ENCODE measurements around the gene DUSP16. TPM values are rescaled to one million over a fixed set of nuclear protein-coding genes. Genes with fewer than 3 reads are reported as not detected.
"Not testable (repeated sequence)": the region's sequence is repeated elsewhere in the genome, so short reads cannot be mapped to it uniquely, and the experiment has no call there.

DUSP16 gene
- total RNA-seq, 2 donors from 2014 or later = 81.1 to 94.8 TPM

DNA sequence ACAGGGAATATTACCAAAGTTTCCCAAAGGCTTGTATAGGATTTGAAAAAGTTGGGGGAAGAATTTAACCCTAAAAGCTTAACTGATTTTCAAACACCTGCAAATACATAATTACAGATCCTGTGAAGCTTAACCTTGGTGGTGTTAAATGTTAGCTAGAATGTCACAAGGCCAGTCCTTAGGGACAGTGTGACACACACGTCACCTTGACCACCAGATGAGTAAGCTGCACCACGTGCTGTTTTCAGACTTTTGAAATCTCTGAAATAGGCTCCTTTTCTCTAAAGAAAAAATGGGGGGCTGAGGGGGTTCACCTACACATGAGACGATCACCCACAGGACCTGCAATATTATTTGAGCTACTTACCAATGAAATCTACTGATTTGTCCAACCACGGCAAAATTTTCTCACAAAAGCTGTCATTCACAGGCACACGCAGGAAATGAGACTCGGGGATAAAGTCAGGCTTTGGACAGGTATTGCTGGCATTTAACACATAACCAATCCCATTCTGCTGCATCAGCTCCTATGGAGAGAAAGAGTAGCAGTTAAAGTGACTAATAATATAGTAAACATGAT, 75.9 kb downstream of the DUSP16 start:
- Mint-ChIP-seq H3K4me3 (no peak overlapping the region), H3K27me3 (no peaks in the 10 kb centered on the region), H3K36me3 (ENCODE audit: low read depth) (peaks cover 9% of the 10 kb centered on the region), H3K4me1 (peaks cover 38% of the 10 kb centered on the region), H3K27ac (peak overlapping the region; percentile 99)
- no peaks in the 10 kb centered on the region for H3K9me3 ChIP-seq (ENCODE audit: control insufficient read depth, low read length, poor library complexity, severe bottlenecking)
- DNase-seq = no peak
- no peak for ATAC-seq

DNA sequence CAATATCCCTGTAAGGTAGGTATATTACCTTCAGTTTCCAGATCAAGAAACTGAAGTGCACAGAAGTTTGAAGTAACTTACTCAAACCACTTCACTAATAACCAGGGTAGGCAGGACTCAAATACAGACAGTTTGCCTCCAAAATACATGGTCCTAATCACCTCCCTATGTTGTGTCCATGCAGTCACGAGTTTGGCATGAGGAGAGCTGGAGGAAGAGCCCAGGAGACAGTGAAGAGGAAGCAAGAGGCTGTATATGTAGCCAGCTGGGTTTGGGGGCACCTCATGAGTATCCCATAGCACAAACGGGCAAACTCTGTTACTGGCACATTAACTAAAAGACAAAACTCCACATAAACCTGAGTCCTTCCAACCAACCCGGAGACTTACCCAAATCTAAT, 79.2 kb downstream of the DUSP16 start:
- Mint-ChIP-seq H3K4me1 (peaks cover 46% of the 10 kb centered on the region), H3K27ac (peak overlapping the region; percentile 99), H3K4me3 (peak overlapping the region; percentile 89), H3K36me3 (ENCODE audit: low read depth) (peaks cover 9% of the 10 kb centered on the region), H3K27me3 (no peaks in the 10 kb centered on the region)
- ATAC-seq = no peak
- DNase-seq = no peak
- no peaks in the 10 kb centered on the region for H3K9me3 ChIP-seq (ENCODE audit: control insufficient read depth, low read length, poor library complexity, severe bottlenecking)

DNA sequence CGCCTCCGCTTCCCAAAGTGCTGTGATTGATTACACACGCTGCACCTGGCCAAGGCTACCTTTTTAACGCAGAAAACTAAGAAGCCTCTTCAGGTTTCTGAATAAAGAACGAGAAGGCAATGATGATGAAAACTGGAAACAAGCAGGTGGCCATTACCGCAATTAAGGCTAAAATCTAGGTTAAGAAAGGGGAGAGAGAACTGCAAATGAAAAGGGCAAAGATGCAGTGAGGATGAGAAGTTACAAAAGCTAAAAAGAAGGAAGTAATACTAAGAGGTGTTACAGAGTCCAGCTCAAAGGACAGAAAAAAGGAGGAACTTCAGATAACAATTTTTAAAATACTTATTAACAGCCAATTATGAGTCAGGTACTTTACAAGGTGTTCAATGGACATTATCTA, 79.7 kb downstream of the DUSP16 start:
- Mint-ChIP-seq H3K36me3 (ENCODE audit: low read depth) (peaks cover 6% of the 10 kb centered on the region), H3K27ac (peak overlapping the region; percentile 99)
- ATAC-seq = no peak

DNA sequence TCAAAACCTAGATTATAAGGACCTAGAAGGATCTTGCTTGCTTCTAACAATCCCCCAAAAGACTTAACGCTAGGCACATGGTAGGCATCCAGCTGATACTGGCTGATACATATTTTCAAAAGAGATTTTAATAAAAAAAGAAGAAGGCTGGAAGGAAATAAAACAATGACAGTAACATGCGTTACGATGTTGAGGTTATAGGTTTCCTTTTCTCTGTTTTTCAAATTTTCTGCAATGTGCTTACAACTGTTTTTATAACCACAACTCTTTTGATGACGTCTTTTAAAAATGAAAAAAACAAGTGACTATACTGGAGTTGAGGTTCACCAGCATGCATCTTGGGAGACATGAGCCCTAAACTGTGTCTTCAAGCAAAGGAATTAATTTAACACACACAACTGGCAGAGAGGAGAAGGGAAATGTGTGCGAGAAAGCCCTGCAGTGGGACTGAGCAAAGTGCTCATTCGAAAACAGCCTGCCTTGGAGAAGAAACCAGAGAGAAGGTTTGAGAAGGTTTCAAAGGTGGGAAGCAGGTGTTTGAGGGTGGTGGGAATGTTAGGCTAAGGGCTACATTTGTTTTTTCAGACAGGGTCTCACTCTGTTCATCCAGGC, 80.4 kb downstream of the DUSP16 start:
- H3K4me3 Mint-ChIP-seq = peak overlapping the region; percentile 89
- H3K27ac Mint-ChIP-seq = peak overlapping the region; percentile 99
- H3K36me3 Mint-ChIP-seq (ENCODE audit: low read depth) = peaks cover 5% of the 10 kb centered on the region
- peaks cover 37% of the 10 kb centered on the region for H3K4me1 Mint-ChIP-seq
- peak in 2 of 3 donors; percentile 20 to 39 for DNase-seq
- ATAC-seq = peak; percentile 79
- H3K9me3 ChIP-seq (ENCODE audit: control insufficient read depth, low read length, poor library complexity, severe bottlenecking) = no peaks in the 10 kb centered on the region
- H3K27me3 Mint-ChIP-seq = no peaks in the 10 kb centered on the region

More for the DNA sequence above, 79.7 kb downstream of the DUSP16 start:
- no peaks in the 10 kb centered on the region for H3K9me3 ChIP-seq (ENCODE audit: control insufficient read depth, low read length, poor library complexity, severe bottlenecking)
- peak overlapping the region; percentile 89 for H3K4me3 Mint-ChIP-seq
- no peak for DNase-seq
- peaks cover 41% of the 10 kb centered on the region for H3K4me1 Mint-ChIP-seq
- no peaks in the 10 kb centered on the region for H3K27me3 Mint-ChIP-seq

DNA sequence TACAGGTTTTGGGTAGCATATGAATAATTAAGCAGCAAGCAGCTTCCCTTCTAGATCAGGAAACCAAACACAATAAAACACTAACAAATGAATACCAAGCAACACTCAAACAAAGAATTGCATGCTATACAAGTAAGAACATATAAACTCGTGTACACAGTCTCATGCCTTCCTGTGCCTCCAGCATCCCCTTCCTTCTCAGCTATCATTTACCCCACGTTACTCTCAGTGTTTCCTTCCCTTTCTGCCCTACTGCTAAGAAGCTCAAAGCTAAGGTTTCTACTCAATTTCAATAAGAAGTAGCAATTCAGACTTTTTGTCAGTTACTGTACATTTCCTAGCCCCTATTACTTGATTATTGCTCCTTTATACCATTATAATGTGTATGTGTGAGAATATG, 81.0 kb downstream of the DUSP16 start:
- DNase-seq = no peak
- H3K4me1 Mint-ChIP-seq = peaks cover 36% of the 10 kb centered on the region
- H3K4me3 Mint-ChIP-seq = peak overlapping the region; percentile 83
- peaks cover 5% of the 10 kb centered on the region for H3K36me3 Mint-ChIP-seq (ENCODE audit: low read depth)
- ATAC-seq = peak; percentile 70
- no peaks in the 10 kb centered on the region for H3K9me3 ChIP-seq (ENCODE audit: control insufficient read depth, low read length, poor library complexity, severe bottlenecking)
- peak overlapping the region; percentile 99 for H3K27ac Mint-ChIP-seq
- H3K27me3 Mint-ChIP-seq = no peaks in the 10 kb centered on the region

DNA sequence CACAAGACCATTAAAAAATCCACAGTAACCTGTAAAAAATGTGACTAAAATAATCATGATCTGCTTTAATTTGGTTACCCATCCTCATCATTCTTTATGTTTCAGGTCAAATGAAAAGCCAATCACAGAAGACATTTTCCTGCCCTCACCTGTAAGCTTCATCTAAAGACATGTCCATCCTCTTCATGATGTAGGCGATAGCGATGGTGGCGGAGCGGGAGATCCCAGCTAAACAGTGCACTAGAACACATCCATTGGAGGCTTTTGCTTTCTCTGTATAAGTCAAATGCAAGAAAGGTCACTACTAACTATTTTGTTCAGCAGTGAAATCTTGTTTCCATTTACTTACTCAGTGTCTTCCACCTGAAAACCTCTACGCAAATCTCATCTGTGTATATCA, 82.6 kb downstream of the DUSP16 start:
- DNase-seq (no peak), ATAC-seq (no peak)
- H3K27me3 Mint-ChIP-seq = no peaks in the 10 kb centered on the region
- peak overlapping the region; percentile 99 for H3K27ac Mint-ChIP-seq
- H3K9me3 ChIP-seq (ENCODE audit: control insufficient read depth, low read length, poor library complexity, severe bottlenecking) = no peaks in the 10 kb centered on the region
- H3K4me3 Mint-ChIP-seq = peak overlapping the region; percentile 33
- peaks cover 44% of the 10 kb centered on the region for H3K4me1 Mint-ChIP-seq
- H3K36me3 Mint-ChIP-seq (ENCODE audit: low read depth) = peaks cover 5% of the 10 kb centered on the region

DNA sequence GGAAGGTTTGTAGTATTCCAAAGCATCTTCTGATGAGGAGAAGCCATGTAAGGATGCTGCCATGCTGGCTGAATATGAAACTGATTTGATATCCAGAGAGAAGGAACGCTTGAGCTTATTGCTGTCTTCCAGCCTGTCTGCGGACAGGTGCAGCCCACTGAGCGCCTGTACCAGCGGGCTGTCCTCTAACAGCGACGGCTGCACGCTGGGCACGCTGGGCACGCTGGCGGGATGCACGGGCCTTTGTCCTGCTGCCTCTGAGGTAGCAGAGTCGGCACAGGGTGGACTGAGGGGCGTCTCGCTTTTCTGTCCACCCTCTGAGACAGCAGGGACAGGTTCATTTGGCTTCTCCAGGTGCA, 85.2 kb downstream of the DUSP16 start:
- Mint-ChIP-seq H3K36me3 (ENCODE audit: low read depth) (peaks cover 7% of the 10 kb centered on the region), H3K27ac (peak overlapping the region; percentile 99)

DNA sequence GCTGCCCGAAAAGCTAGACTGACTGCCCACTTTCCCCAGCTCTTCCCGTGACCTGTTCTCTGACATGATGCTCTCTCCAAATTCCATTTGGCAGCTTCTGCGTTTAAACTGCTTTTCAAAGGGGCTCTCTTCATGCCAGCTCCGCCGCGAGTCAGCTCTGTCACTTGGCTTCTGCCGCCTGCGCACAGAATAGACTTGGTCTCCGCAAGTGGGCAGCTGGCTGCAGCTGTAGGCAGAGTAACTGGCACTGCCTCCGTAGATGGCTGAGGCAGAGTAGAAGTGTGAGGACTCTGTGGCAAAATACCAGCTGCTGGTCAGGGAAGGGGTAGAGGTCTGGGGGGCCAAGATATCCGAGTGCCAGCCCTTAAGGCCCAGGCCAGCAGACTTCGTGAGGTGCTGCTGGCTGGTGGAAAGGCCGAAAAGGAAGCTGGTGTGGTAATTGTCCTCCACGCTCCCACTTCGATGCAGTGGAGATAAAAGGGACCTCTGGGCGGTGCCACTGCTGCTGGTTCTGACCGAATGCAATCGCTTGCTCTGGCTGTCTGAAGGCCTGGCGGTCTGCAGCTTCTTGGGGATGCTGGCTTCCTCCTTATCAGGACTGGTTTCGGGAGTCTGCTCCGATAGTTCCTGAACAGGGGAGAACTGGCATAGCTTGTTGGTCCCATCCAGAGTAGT, 85.7 kb downstream of the DUSP16 start:
- H3K4me3 Mint-ChIP-seq = no peak overlapping the region
- H3K27ac Mint-ChIP-seq = peak overlapping the region; percentile 99
- H3K9me3 ChIP-seq (ENCODE audit: control insufficient read depth, low read length, poor library complexity, severe bottlenecking) = no peaks in the 10 kb centered on the region
- no peaks in the 10 kb centered on the region for H3K27me3 Mint-ChIP-seq
- no peak for DNase-seq
- H3K4me1 Mint-ChIP-seq = peaks cover 41% of the 10 kb centered on the region
- no peak for ATAC-seq
- H3K36me3 Mint-ChIP-seq (ENCODE audit: low read depth) = peaks cover 4% of the 10 kb centered on the region

More for the DNA sequence above, 85.2 kb downstream of the DUSP16 start:
- Mint-ChIP-seq H3K27me3 (no peaks in the 10 kb centered on the region), H3K4me3 (peak overlapping the region; percentile 19), H3K4me1 (peaks cover 45% of the 10 kb centered on the region)
- DNase-seq (no peak), ATAC-seq (no peak)
- H3K9me3 ChIP-seq (ENCODE audit: control insufficient read depth, low read length, poor library complexity, severe bottlenecking) = no peaks in the 10 kb centered on the region

DNA sequence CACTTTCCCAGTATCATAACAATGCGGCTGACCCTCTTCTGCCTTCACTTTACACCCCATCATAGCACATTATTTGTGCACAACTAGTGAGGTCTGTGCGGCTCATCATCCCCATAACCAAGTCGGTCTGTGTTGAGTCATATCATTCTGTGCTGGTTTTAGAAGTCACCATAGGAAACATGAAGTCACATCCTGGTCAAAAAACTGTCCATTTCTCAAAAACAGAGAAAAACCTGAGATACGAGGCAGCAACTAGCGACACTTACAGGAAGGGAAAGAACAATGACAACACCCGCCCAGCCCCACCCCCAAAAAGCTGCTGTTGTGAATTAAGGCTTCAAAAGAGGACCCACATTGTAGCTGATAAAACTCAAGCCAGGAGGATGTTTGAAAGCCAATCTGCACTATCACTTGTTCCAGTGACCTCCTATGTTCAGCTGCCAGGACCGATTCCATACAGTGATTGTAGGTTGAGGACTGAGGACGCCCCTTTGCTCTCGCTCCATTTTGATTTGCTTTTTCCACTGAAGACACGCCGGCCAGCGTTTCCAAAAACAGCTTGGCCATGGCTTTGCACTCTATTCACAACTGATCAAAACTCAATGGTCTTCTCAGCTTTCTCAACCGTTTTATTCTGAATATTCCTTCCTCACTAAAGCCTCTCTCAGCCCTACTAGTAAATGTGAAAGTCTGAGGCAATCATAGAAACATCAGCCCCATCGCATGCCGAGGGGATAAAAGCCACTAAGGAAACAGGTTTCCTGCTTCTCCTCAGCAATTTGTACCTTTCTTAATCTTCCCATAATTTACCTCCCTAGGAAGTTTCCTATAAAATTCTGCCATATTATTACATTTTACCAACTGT, 87.5 kb downstream of the DUSP16 start:
- Mint-ChIP-seq H3K27ac (peak overlapping the region; percentile 99), H3K36me3 (ENCODE audit: low read depth) (peaks cover 4% of the 10 kb centered on the region), H3K4me1 (peaks cover 48% of the 10 kb centered on the region), H3K27me3 (no peaks in the 10 kb centered on the region), H3K4me3 (peak overlapping the region; percentile 89)
- DNase-seq (peak in 2 of 3 donors; percentile 23 to 41), ATAC-seq (peak; percentile 83)
- no peaks in the 10 kb centered on the region for H3K9me3 ChIP-seq (ENCODE audit: control insufficient read depth, low read length, poor library complexity, severe bottlenecking)

DNA sequence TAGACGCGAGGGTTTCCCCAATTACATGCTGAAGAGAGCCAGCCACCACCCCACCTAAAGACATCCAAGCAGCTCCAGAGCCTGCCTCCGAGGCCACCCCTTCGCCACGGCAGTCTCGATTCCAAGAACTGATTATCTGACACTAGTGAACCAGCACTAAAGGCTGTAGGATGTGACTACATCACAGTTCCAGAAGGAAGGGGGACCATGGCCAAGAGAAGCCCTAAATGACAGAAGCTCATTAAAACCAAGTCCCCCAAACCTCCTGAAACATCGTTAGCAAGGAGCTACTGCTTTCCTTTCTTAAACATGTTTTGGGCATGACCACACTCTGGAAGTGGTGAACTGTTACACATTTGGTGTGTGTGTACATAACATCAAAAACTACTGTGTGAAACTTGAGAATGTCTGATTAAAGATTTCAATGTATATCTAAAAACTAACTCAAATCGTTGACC, 88.2 kb downstream of the DUSP16 start:
- H3K27ac Mint-ChIP-seq = peak overlapping the region; percentile 99
- ATAC-seq (peak; percentile 55), DNase-seq (peak in 1 of 3 donors; percentile 35)
- peaks cover 4% of the 10 kb centered on the region for H3K36me3 Mint-ChIP-seq (ENCODE audit: low read depth)
- no peaks in the 10 kb centered on the region for H3K27me3 Mint-ChIP-seq
- peaks cover 49% of the 10 kb centered on the region for H3K4me1 Mint-ChIP-seq
- H3K4me3 Mint-ChIP-seq = peak overlapping the region; percentile 89
- no peaks in the 10 kb centered on the region for H3K9me3 ChIP-seq (ENCODE audit: control insufficient read depth, low read length, poor library complexity, severe bottlenecking)

DNA sequence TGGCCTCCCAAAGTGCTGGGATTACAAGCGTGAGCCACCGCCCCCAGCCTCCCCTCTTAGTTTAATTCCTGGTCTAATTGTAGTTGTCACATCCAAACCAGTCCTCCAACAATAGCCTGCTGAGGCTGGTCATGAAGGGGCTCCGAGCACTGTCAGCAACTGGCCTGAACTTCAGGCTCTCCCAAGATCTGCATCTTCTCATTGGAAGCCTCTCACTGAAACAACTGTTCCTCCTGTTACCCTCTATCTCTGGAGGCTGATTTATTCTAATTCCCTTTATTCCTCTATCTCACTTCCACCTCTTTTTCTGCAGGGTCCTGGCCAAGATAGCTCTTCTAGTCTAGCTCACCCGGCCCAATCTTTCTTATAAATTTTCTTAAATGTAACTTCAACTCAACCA, 89.4 kb downstream of the DUSP16 start:
- Mint-ChIP-seq H3K27ac (peak overlapping the region; percentile 99), H3K27me3 (no peaks in the 10 kb centered on the region), H3K4me1 (peaks cover 51% of the 10 kb centered on the region), H3K36me3 (ENCODE audit: low read depth) (peaks cover 4% of the 10 kb centered on the region), H3K4me3 (peak overlapping the region; percentile 89)
- H3K9me3 ChIP-seq (ENCODE audit: control insufficient read depth, low read length, poor library complexity, severe bottlenecking) = no peaks in the 10 kb centered on the region
- DNase-seq (no peak), ATAC-seq (no peak)

DNA sequence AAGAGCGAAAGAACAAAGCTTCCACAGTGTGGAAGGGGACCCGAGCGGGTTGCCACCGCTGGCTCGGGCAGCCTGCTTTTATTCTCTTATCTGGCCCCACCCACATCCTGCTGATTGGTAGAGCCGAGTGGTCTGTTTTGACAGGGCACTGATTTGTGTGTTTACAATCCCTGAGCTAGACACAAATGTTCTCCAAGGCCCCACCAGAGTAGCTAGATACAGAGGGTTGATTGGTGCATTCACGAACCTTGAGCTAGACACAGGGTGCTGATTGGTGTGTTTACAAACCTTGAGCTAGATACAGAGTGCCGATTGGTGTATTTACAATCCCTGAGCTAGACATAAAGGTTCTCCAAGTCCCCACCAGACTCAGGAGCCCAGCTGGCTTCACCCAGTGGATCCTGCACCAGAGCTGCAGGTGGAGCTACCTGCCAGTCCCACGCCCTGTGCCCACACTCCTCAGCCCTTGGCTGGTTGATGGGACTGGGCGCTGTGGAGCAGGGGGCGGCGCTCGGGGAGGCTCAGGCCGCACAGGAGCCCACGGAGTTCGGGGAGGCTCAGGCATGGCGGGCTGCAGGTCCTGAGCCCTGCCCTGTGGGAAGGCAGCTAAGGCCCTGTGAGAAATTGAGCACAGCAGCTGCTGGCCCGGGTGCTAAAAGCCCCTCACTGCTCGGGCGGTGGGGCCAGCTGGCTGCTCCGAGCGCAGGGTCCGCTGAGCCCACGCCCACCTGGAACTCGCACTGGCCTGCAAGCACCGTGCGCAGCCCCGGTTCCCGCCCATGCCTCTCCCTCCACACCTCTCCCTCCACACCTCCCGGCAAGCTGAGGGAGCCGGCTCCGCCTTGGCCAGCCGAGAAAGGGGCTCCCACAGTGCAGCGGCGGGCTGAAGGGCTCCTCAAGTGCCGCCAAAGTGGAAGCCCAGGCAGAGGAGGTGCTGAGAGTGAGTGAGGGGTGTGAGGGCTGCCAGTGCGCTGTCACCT, 90.4 kb downstream of the DUSP16 start:
- H3K4me3 Mint-ChIP-seq; H3K36me3 Mint-ChIP-seq (ENCODE audit: low read depth); DNase-seq; H3K27me3 Mint-ChIP-seq; H3K9me3 ChIP-seq (ENCODE audit: control insufficient read depth, low read length, poor library complexity, severe bottlenecking); ATAC-seq: not testable (repeated sequence)
- peak overlapping the region; percentile 99 for H3K27ac Mint-ChIP-seq
- H3K4me1 Mint-ChIP-seq = peaks cover 57% of the 10 kb centered on the region

All from T-helper 17 cell (primary cell).